GM18498 (cell line): ENCODE data around the gene DNASE2.

ENCODE experiments used
- ATAC-seq: cut with Tn5 transposase; IDR thresholded peaks from one replicate; pipeline ENCODE4 v1.9.1; 2021; ENCODE audit warnings: mild to moderate bottlenecking, moderate library complexity; ENCODE audit not compliant: unreplicated experiment

The DNASE2 gene

GRCh38 chr19:12886969-12887747 lies 5.9 kb upstream of the DNASE2 start, which contains the start of gene KLF1:
TSS of gene KLF1 (minus strand) at chr19:12887201. CDS start at chr19:12887140, 61 bp downstream.
- ATAC-seq: no peak

GRCh38 chr19:12886651-12886968 lies 5.4 kb upstream of the DNASE2 start:
- no peak for ATAC-seq

DNA sequence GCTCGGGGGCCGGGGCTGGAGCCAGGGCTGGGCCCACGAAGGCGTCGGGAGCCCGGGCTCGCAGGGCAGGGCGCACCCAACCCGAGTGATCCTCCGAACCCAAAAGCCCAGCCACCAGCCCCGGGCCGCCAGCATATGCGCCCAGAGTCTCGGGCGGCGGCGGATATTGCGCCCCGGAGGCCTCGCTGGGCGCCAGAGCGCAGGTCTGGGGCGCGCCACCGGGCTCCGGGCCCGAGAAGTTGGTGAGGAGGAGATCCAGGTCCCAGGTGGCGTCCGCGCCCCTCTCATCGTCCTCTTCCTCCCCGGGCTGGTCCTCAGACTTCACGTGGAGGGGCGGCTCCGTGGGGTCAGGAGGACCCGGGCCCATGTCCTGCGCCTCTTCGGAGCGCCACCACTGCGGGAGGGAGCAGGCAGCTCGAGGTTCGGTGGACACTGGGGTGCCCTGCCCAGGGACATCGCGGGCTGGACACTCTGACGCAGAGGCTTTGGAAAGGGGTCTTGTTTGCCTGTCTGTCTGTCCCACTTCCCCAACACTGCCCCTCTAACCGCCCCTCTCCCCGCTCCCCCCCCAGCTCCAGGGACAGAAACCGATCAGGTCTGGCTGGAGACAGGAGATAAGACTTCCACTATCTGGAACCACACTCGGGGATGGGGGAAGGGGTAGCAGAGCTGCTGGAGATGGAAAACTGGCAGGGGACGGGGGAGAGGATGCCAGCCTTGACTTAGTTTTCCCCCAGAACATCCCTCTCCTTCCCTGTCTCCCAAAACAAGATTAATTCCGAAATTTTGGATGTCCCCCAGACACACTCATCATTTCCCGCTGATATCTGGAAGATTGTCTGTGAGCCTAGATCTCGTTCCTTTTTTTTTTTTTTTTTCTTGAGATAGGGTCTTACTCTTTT lies 4.8 kb upstream of the DNASE2 start:
- no peak for ATAC-seq

DNA sequence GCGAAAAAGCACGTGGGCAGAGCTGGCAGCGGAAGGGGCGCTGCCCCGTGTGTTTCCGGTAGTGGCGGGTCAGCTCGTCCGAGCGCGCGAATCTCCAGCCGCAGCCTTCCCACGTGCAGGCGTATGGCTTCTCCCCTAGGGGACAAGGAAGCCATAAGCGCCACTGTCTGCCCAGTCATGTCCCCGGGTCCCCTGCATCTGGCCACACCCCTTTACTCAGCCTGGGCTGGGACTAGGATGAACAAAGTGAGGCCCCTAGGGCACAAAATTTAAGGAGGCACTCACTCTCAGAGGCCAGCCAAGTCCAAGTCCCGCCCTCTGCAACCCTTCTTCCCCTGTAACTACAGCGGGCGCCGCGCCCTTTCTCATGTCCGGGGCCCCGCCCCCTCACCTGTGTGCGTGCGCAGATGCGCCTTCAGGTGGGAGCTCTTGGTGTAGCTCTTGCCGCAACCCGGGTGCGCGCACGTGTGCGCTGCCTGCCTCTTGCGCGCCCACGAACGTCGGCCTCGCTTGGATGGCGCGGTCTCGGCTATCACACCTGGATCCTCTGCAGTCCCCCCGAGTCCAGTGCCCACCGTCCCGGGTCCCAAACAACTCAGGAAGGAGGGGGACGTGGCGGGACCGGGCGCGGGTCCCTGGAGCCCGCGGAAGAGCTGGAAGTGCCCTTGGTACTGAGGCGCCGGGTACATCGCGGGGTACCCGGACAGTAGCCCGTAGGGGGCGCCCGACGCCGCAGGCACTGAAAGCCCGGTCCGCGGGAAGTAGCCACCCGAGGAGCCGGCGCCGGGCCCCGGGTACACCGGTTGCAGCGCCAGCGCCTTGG lies 3.9 kb upstream of the DNASE2 start:
- no peak for ATAC-seq

GRCh38 chr19:12884627-12884925 lies 3.3 kb upstream of the DNASE2 start:
- ATAC-seq: no peak

DNA sequence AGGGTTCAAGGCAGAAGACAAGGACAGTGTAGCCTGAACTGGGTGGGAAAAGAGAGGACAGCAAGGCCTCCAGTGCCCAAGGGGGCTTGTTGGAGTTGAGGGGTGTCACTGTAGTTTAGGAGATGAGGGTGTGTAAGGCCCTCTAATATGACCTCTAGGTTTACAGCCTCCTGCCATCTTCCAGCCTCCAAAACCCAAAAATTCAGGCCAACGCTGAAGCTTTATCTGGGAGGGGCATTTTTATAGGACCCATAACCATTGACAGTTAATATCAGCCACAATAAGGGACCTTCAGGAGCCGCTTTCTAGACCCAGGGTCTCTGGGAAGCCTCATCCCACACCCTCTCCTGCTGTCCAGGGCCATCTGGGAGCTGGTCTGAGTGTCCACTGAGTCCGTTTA lies 3.0 kb upstream of the DNASE2 start:
- ATAC-seq: no peak

GRCh38 chr19:12882589-12882988 lies 1.3 kb upstream of the DNASE2 start:
- ATAC-seq: no peak

DNA sequence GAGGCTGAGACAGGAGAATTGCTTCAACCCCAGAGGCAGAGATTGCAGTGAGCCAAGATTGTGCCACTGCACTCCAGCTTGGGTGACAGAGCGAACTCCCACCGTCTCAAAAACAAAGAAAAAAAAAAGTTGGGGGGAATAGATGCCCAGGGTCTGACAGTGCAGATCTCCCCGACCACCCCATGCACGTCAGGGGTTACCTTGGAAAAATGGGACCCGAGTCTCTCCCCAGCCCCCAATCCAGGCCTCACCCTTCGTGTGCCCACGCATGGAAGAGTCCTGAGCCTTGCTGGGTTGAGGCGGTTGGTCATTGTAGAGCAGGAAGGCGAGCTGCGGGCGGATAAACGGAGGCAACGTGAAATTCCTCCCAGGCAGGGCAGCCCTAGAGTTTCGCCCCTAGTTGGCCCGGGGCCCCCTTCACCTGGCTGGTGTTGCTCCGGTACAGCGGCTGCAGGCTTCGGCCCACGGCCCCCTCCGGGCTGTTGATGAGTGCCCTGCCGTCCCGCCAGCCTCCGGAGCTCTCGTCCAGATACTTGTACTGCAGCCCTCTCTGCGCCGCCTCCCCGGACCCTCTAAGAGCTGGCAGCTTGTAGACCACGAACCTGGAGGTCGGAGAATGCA lies 588 bp downstream of the DNASE2 start:
- peak; percentile 28 for ATAC-seq

GRCh38 chr19:12875086-12875485 lies 6.2 kb downstream of the DNASE2 start:
- no peak for ATAC-seq

DNA sequence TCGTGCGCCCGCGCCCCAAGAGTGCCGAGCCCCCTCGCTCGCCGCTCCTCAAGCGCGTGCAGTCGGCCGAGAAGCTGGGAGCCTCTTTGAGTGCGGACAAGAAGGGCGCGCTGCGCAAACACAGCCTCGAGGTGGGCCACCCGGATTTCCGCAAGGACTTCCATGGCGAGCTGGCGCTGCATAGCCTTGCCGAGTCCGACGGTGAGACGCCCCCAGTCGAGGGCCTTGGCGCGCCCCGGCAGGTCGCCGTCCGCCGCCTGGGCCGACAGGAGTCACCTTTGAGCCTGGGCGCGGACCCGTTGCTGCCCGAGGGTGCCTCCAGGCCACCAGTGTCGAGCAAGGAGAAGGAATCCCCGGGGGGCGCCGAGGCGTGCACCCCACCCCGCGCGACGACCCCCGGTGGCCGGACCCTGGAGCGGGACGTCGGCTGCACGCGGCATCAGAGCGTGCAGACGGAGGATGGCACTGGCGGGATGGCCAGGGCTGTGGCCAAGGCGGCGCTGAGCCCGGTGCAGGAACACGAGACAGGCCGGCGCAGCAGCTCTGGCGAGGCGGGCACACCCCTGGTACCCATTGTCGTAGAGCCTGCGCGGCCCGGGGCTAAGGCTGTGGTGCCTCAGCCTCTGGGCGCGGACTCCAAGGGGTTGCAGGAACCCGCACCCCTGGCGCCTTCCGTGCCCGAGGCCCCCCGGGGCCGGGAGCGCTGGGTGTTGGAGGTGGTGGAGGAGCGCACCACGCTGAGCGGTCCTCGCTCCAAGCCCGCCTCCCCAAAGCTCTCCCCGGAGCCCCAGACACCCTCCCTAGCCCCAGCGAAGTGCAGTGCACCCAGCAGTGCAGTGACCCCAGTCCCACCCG lies 7.1 kb downstream of the DNASE2 start:
- no peak for ATAC-seq

DNA sequence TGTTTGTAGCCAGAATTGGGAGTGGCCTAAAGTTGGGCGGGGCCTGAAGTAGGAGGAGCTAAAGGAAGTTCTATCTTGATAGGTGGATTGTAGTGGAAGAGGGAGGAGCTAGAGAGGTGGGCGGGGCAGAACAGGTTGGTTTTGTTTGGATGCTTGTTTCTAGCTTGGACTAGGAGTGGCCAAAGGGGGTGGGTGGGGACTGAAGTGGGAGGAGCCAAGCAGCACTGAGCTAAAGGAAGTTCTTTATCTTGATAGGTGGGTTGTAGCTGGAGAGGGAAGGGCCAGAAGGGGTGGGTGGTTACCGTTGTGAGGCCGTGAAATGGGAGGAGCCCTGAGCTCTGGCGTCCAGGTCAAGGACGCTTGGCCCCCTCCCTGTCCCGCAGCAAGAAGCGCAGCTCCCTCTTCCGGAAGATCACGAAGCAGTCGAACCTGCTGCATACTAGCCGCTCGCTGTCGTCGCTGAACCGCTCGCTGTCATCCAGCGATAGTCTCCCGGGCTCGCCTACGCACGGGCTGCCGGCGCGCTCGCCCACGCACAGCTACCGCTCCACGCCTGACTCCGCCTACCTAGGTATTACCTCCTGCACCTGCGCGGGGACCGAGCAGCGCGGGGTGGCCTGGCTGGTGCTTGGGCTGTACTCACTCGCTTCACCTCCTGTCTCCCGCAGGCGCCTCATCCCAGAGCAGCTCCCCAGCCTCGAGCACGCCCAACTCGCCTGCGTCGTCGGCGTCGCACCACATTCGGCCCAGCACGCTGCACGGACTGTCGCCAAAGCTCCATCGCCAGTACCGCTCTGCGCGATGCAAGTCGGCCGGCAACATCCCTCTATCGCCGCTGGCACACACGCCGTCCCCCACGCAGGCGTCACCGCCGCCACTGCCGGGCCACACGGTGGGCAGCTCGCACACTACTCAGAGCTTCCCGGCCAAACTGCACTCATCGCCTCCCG lies 8.0 kb downstream of the DNASE2 start:
- no peak for ATAC-seq

GRCh38 chr19:12872255-12872654 lies 9.0 kb downstream of the DNASE2 start:
- ATAC-seq: no peak

- no peak for ATAC-seq
Observed at GRCh38 chr19:12871681-12872080, 9.6 kb downstream of the DNASE2 start.

- no peak for ATAC-seq
Observed at GRCh38 chr19:12868540-12869112, 12.6 kb downstream of the DNASE2 start.

- no peak for ATAC-seq
Observed at GRCh38 chr19:12867120-12868099, 13.8 kb downstream of the DNASE2 start.

GRCh38 chr19:12866416-12867119 lies 14.7 kb downstream of the DNASE2 start:
- no peak for ATAC-seq
